ENCODE data around the gene NRCAM.
"Not testable (repeated sequence)": the region's sequence is repeated elsewhere in the genome, so short reads cannot be mapped to it uniquely, and the experiment has no call there.

NRCAM gene

GRCh38 chr7:108345710-108346336, 110.4 kb downstream of the NRCAM start:
- no peak for DNase-seq (ENCODE audit: low read depth in 2 of 2)

GRCh38 chr7:108340856-108341411, 115.3 kb downstream of the NRCAM start:
- no peak for DNase-seq (ENCODE audit: low read depth in 2 of 2)

GRCh38 chr7:108340406-108340805, 115.8 kb downstream of the NRCAM start:
- DNase-seq (ENCODE audit: low read depth in 2 of 2): not testable (repeated sequence)

GRCh38 chr7:108335269-108335918, 120.8 kb downstream of the NRCAM start:
- DNase-seq (ENCODE audit: low read depth in 2 of 2): no peak

- no peak for DNase-seq (ENCODE audit: low read depth in 2 of 2)
Observed at GRCh38 chr7:108332937-108333336, 123.3 kb downstream of the NRCAM start.

GRCh38 chr7:108331971-108332370, 124.3 kb downstream of the NRCAM start:
- DNase-seq (ENCODE audit: low read depth in 2 of 2): no peak

- DNase-seq (ENCODE audit: low read depth in 2 of 2): no peak
Observed at GRCh38 chr7:108330227-108330626, 126.0 kb downstream of the NRCAM start.

- no peak for DNase-seq (ENCODE audit: low read depth in 2 of 2)
Observed at GRCh38 chr7:108329514-108329913, 126.7 kb downstream of the NRCAM start.

- DNase-seq (ENCODE audit: low read depth in 2 of 2): no peak
Observed at GRCh38 chr7:108328174-108328651, 128.0 kb downstream of the NRCAM start.

GRCh38 chr7:108327353-108327752, 128.9 kb downstream of the NRCAM start:
- DNase-seq (ENCODE audit: low read depth in 2 of 2): no peak

- no peak for DNase-seq (ENCODE audit: low read depth in 2 of 2)
Observed at GRCh38 chr7:108326938-108327337, 129.3 kb downstream of the NRCAM start.

- DNase-seq (ENCODE audit: low read depth in 2 of 2): no peak
Observed at GRCh38 chr7:108324053-108325038, 131.9 kb downstream of the NRCAM start.

GRCh38 chr7:108322925-108323832, 133.1 kb downstream of the NRCAM start:
- no peak for DNase-seq (ENCODE audit: low read depth in 2 of 2)

GRCh38 chr7:108322046-108322445, 134.2 kb downstream of the NRCAM start:
- DNase-seq (ENCODE audit: low read depth in 2 of 2): no peak

GRCh38 chr7:108321359-108321758, 134.9 kb downstream of the NRCAM start:
- DNase-seq (ENCODE audit: low read depth in 2 of 2): no peak

GRCh38 chr7:108316708-108317107, 139.5 kb downstream of the NRCAM start:
- no peak for DNase-seq (ENCODE audit: low read depth in 2 of 2)

- no peak for DNase-seq (ENCODE audit: low read depth in 2 of 2)
Observed at GRCh38 chr7:108314551-108314950, 141.7 kb downstream of the NRCAM start.

GRCh38 chr7:108314049-108314448, 142.2 kb downstream of the NRCAM start:
- no peak for DNase-seq (ENCODE audit: low read depth in 2 of 2)

GRCh38 chr7:108313086-108313485, 143.2 kb downstream of the NRCAM start:
- no peak for DNase-seq (ENCODE audit: low read depth in 2 of 2)

GRCh38 chr7:108311446-108312168, 144.6 kb downstream of the NRCAM start:
- DNase-seq (ENCODE audit: low read depth in 2 of 2): no peak
